ENCODE measurements around the gene TUBGCP3.

The TUBGCP3 gene

DNA sequence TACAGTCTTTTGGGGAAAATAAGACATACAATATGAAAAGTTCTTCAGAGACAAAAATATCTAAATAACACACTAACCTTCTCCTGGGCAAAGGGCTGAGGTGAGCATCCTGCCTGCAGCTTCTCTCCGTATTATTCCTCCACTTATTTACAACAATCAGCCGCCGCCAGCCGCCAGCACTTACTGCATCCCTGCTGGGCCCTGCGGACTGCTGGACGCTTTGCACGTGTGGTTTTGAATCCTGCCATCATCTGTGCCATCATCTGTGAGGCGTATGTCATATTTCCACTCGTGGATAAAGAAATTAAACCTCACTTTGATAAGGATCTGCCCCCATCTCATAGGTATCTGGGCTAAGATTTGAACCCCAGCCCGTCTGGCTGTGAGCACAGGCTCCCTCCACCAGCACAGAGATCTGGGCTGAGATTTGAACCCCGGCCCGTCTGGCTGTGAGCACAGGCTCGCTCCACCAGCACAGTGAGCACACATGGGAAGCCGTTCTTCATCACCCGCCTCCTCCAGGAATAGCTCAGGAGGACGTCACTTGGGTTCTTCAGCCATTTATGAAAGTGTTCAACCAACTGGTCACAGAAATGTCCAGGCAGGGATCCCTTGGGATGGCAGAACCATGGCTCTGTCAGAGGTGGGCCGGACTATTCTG is 35.2 kb upstream of the TUBGCP3 start:
- no peaks in the 10 kb centered on the region for H3K36me3 ChIP-seq (ENCODE audit: insufficient read depth, low read length)
- no peaks in the 10 kb centered on the region for H3K9me3 ChIP-seq (ENCODE audit: control insufficient read depth, insufficient read depth, low read length)
- H3K4me1 ChIP-seq (ENCODE audit: insufficient read depth, low read length): no peaks in the 10 kb centered on the region
- H3K9ac ChIP-seq (ENCODE audit: low read depth, low read length): no peak overlapping the region

GRCh38 chr13:112622375-112622774 is 34.4 kb upstream of the TUBGCP3 start:
- Histone ChIP-seq H3K9ac (ENCODE audit: low read depth, low read length) (no peak overlapping the region), H3K9me3 (ENCODE audit: control insufficient read depth, insufficient read depth, low read length) (no peaks in the 10 kb centered on the region), H3K36me3 (ENCODE audit: insufficient read depth, low read length) (no peaks in the 10 kb centered on the region), H3K4me1 (ENCODE audit: insufficient read depth, low read length) (no peaks in the 10 kb centered on the region)

GRCh38 chr13:112619730-112620631 is 32.0 kb upstream of the TUBGCP3 start:
- Histone ChIP-seq H3K36me3 (ENCODE audit: insufficient read depth, low read length) (no peaks in the 10 kb centered on the region), H3K9ac (ENCODE audit: low read depth, low read length) (peak overlapping the region; percentile 66; the same call in 1 of the 2 replicates), H3K9me3 (ENCODE audit: control insufficient read depth, insufficient read depth, low read length) (no peaks in the 10 kb centered on the region), H3K4me1 (ENCODE audit: insufficient read depth, low read length) (no peaks in the 10 kb centered on the region)

GRCh38 chr13:112618501-112618900 is 30.5 kb upstream of the TUBGCP3 start:
- Histone ChIP-seq H3K4me1 (ENCODE audit: insufficient read depth, low read length) (no peaks in the 10 kb centered on the region), H3K36me3 (ENCODE audit: insufficient read depth, low read length) (no peaks in the 10 kb centered on the region), H3K9me3 (ENCODE audit: control insufficient read depth, insufficient read depth, low read length) (no peaks in the 10 kb centered on the region), H3K9ac (ENCODE audit: low read depth, low read length) (no peak overlapping the region)

DNA sequence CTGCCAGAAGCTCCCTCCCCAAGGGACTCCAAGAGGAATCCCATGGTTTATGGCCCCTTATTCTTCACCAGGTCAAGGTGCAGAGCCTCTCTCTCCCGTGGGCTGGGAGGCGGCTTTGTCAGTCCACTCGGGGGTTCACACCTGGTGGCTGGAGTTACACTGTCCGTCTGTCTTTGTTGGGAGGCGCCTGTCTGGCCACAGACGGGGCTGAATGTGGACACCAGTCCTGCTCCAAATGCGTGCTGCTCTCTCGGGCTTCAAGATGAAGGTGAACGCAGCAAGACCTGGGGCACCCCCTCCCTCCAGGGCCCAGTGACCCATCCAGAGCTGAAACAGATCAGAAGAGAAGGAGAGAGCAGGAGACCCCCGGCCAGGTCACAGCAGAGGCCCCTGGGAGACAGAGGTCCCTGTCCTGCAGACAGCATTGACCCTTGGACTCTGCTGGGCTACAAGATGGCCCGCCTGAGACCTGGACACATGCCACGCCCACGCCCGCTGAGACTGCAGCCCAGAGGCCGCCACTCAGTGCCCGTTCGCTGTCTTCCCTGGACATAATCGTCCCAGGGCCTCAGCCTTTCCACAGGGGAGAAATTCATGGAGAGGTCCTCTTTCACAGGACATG is 29.9 kb upstream of the TUBGCP3 start:
- Histone ChIP-seq H3K36me3 (ENCODE audit: insufficient read depth, low read length) (no peaks in the 10 kb centered on the region), H3K9me3 (ENCODE audit: control insufficient read depth, insufficient read depth, low read length) (no peaks in the 10 kb centered on the region), H3K9ac (ENCODE audit: low read depth, low read length) (no peak overlapping the region)

DNA sequence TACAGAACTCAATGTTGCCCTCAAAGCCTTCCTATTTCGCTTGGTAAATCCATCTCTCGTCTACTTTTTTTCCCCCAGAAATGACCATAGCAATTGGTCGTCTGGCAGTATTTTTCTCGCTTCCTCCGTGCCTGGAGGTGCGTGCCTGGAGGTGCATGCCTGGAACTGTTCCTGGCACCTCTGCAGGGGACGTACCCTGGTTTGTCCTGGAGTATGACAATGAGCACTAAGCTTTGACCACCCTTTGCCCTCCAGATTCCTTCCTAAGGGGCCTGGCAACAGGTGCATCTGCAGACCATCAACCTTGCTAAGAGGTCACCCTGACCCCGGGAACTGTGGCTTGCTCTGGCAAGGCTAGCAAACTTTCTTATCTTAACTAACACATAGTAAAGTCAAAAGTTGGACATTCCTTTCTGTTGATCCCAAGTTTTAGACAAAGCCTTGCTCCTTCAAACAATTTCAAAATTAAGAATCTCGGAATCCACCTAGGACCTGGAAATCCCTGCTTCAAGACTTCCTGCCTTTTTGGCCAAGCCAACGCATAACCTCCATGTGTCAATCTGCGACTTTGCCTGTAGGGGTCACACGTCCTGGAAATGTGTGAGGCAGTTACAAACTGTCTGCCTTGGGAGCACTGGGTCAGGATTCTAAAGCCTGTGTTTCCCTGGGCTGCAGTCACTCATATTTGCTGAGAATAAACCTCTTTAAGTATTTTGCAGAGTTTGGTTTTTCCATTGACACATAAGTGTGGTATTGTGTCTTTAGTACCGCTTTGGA is 28.8 kb upstream of the TUBGCP3 start:
- no peaks in the 10 kb centered on the region for H3K36me3 ChIP-seq (ENCODE audit: insufficient read depth, low read length)
- H3K4me1 ChIP-seq (ENCODE audit: insufficient read depth, low read length): no peaks in the 10 kb centered on the region
- H3K9me3 ChIP-seq (ENCODE audit: control insufficient read depth, insufficient read depth, low read length): no peaks in the 10 kb centered on the region
- H3K9ac ChIP-seq (ENCODE audit: low read depth, low read length): no peak overlapping the region

More for the DNA sequence above, 29.9 kb upstream of the TUBGCP3 start:
- H3K4me1 ChIP-seq (ENCODE audit: insufficient read depth, low read length): no peaks in the 10 kb centered on the region

DNA sequence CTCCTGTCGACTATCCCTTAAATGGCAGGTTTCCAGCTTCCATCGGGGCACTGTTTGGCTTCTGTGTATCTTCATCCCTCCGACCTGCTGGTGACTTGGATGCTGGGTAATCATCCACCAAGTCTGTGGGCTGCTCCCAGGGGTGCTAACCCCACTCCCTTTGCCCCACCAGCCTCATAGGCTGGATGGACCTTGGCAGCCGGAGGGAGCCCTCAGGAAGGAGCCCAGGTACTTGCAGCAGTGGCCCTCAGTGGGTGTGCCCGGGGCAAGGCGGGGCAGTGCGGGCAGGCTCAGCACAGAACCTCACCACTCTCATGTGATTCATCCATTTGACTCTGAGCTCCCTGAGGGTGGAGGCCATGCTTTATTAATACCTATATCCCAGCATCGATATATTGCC is 27.4 kb upstream of the TUBGCP3 start:
- Histone ChIP-seq H3K4me1 (ENCODE audit: insufficient read depth, low read length) (no peaks in the 10 kb centered on the region), H3K9me3 (ENCODE audit: control insufficient read depth, insufficient read depth, low read length) (no peaks in the 10 kb centered on the region), H3K36me3 (ENCODE audit: insufficient read depth, low read length) (no peaks in the 10 kb centered on the region), H3K9ac (ENCODE audit: low read depth, low read length) (no peak overlapping the region)

- Histone ChIP-seq H3K36me3 (ENCODE audit: insufficient read depth, low read length) (no peaks in the 10 kb centered on the region), H3K9me3 (ENCODE audit: control insufficient read depth, insufficient read depth, low read length) (no peaks in the 10 kb centered on the region), H3K4me1 (ENCODE audit: insufficient read depth, low read length) (no peaks in the 10 kb centered on the region), H3K9ac (ENCODE audit: low read depth, low read length) (no peak overlapping the region)
Observed at GRCh38 chr13:112614835-112615234, 26.9 kb upstream of the TUBGCP3 start.

- H3K9ac ChIP-seq (ENCODE audit: low read depth, low read length): no peak overlapping the region
- H3K4me1 ChIP-seq (ENCODE audit: insufficient read depth, low read length): no peaks in the 10 kb centered on the region
- no peaks in the 10 kb centered on the region for H3K9me3 ChIP-seq (ENCODE audit: control insufficient read depth, insufficient read depth, low read length)
Observed at GRCh38 chr13:112608212-112608611, 20.3 kb upstream of the TUBGCP3 start.

GRCh38 chr13:112606109-112607001 is 18.4 kb upstream of the TUBGCP3 start:
- Histone ChIP-seq H3K9me3 (ENCODE audit: control insufficient read depth, insufficient read depth, low read length) (no peaks in the 10 kb centered on the region), H3K9ac (ENCODE audit: low read depth, low read length) (peak overlapping the region; percentile 75)

More at GRCh38 chr13:112608212-112608611, 20.3 kb upstream of the TUBGCP3 start:
- no peaks in the 10 kb centered on the region for H3K36me3 ChIP-seq (ENCODE audit: insufficient read depth, low read length)

GRCh38 chr13:112605531-112605990 is 17.6 kb upstream of the TUBGCP3 start:
- no peaks in the 10 kb centered on the region for H3K9me3 ChIP-seq (ENCODE audit: control insufficient read depth, insufficient read depth, low read length)
- H3K9ac ChIP-seq (ENCODE audit: low read depth, low read length): peak overlapping the region; percentile 75; the same call in 1 of the 2 replicates
- H3K4me1 ChIP-seq (ENCODE audit: insufficient read depth, low read length): no peaks in the 10 kb centered on the region
- H3K36me3 ChIP-seq (ENCODE audit: insufficient read depth, low read length): no peaks in the 10 kb centered on the region

More at GRCh38 chr13:112606109-112607001, 18.4 kb upstream of the TUBGCP3 start:
- Histone ChIP-seq H3K36me3 (ENCODE audit: insufficient read depth, low read length) (no peaks in the 10 kb centered on the region), H3K4me1 (ENCODE audit: insufficient read depth, low read length) (no peaks in the 10 kb centered on the region)

- Histone ChIP-seq H3K4me1 (ENCODE audit: insufficient read depth, low read length) (no peaks in the 10 kb centered on the region), H3K9ac (ENCODE audit: low read depth, low read length) (no peak overlapping the region), H3K36me3 (ENCODE audit: insufficient read depth, low read length) (no peaks in the 10 kb centered on the region), H3K9me3 (ENCODE audit: control insufficient read depth, insufficient read depth, low read length) (no peaks in the 10 kb centered on the region)
Observed at GRCh38 chr13:112603641-112604225, 15.8 kb upstream of the TUBGCP3 start.

- H3K36me3 ChIP-seq (ENCODE audit: insufficient read depth, low read length): no peaks in the 10 kb centered on the region
- no peak overlapping the region for H3K9ac ChIP-seq (ENCODE audit: low read depth, low read length)
- no peaks in the 10 kb centered on the region for H3K4me1 ChIP-seq (ENCODE audit: insufficient read depth, low read length)
- no peaks in the 10 kb centered on the region for H3K9me3 ChIP-seq (ENCODE audit: control insufficient read depth, insufficient read depth, low read length)
Observed at GRCh38 chr13:112602189-112602588, 14.2 kb upstream of the TUBGCP3 start.

Data from ES-I3 (cell line).